SH-SY5Y (cell line): ENCODE data around the gene DLX4.

Source experiments
- GATA2 ChIP-seq: IDR thresholded peaks from 2 replicates; pipeline ENCODE4 v1.6.1; 2011; ENCODE audit warnings: mild to moderate bottlenecking, low read depth, low read length
- GATA3 ChIP-seq: IDR thresholded peaks from 2 replicates; pipeline ENCODE4 v1.6.1; 2011; ENCODE audit warnings: low read depth, mild to moderate bottlenecking, low read length, moderate library complexity

GRCh38 chr17:49951362-49952082, 17.5 kb upstream of the DLX4 start:
- TF ChIP-seq GATA2: no peak
- TF ChIP-seq GATA3: no peak
